Fibroblast of skin of scalp (primary cell): Measurements from ENCODE around the gene KMT2E.
"Not testable (repeated sequence)": the region's sequence is repeated elsewhere in the genome, so short reads cannot be mapped to it uniquely, and the experiment has no call there.

Experiments
- DNase-seq: peaks from one replicate; pipeline ENCODE4 v3.0.0-alpha.2; 2013

KMT2E gene

GRCh38 chr7:104983578-104984539 is 30.1 kb upstream of the KMT2E start:
- peak; percentile 84 for DNase-seq

- no peak for DNase-seq
Measured at GRCh38 chr7:104984585-104985258, 29.3 kb upstream of the KMT2E start.

- DNase-seq, result no peak
Measured at GRCh38 chr7:104985259-104985617, 28.8 kb upstream of the KMT2E start.

GRCh38 chr7:104986628-104987259 is 27.3 kb upstream of the KMT2E start:
- DNase-seq, result no peak

GRCh38 chr7:104987403-104987802 is 26.6 kb upstream of the KMT2E start:
- not testable (repeated sequence) for DNase-seq

GRCh38 chr7:104990983-104991382 is 23.0 kb upstream of the KMT2E start:
- DNase-seq, result no peak

- no peak for DNase-seq
Measured at GRCh38 chr7:104992306-104992705, 21.7 kb upstream of the KMT2E start.

- no peak for DNase-seq
Measured at GRCh38 chr7:104993217-104993862, 20.7 kb upstream of the KMT2E start.

GRCh38 chr7:104998040-104998752 is 15.8 kb upstream of the KMT2E start:
- DNase-seq, result no peak

- DNase-seq, result peak; percentile 62
Measured at GRCh38 chr7:105000200-105000599, 13.8 kb upstream of the KMT2E start.

GRCh38 chr7:105000927-105001336 is 13.1 kb upstream of the KMT2E start:
- DNase-seq, result no peak

- DNase-seq, result no peak
Measured at GRCh38 chr7:105001652-105002184, 12.3 kb upstream of the KMT2E start.

- DNase-seq, result peak; percentile 72
Measured at GRCh38 chr7:105003275-105003674, 10.7 kb upstream of the KMT2E start.

GRCh38 chr7:105003872-105004510 is 10.0 kb upstream of the KMT2E start:
- DNase-seq, result no peak

GRCh38 chr7:105005006-105005405 is 9.0 kb upstream of the KMT2E start:
- not testable (repeated sequence) for DNase-seq

- not testable (repeated sequence) for DNase-seq
Measured at GRCh38 chr7:105005486-105005885, 8.5 kb upstream of the KMT2E start.

GRCh38 chr7:105006367-105007136 is 7.5 kb upstream of the KMT2E start:
- DNase-seq, result no peak

GRCh38 chr7:105007298-105007697 is 6.7 kb upstream of the KMT2E start:
- no peak for DNase-seq

GRCh38 chr7:105009667-105010503 is 4.1 kb upstream of the KMT2E start:
- DNase-seq, result no peak
